ENCODE measurements around the gene TUBG2.

GRCh38 chr17:42675965-42676423 is 16.9 kb downstream of the TUBG2 start:
- TF ChIP-seq EZH2 (IDR thresholded peaks at IDR 0.05) = no peak
- no peak for TF ChIP-seq POLR2AphosphoS5 (IDR thresholded peaks at IDR 0.05; ENCODE audit: borderline replicate concordance, low read depth, low read length)
- no peak for TF ChIP-seq FOXP2 (optimal IDR thresholded peaks at IDR 0.05; ENCODE audit: control extremely low read depth, extremely low read length, insufficient read depth)

All from SK-N-MC (cell line).